ENCODE results near the gene RTP5. TPM values are rescaled to one million over a fixed set of nuclear protein-coding genes. Genes with fewer than 3 reads are reported as not detected.

Gene RTP5
- total RNA-seq, 1 experiment from 2014 or later: not detected

DNA sequence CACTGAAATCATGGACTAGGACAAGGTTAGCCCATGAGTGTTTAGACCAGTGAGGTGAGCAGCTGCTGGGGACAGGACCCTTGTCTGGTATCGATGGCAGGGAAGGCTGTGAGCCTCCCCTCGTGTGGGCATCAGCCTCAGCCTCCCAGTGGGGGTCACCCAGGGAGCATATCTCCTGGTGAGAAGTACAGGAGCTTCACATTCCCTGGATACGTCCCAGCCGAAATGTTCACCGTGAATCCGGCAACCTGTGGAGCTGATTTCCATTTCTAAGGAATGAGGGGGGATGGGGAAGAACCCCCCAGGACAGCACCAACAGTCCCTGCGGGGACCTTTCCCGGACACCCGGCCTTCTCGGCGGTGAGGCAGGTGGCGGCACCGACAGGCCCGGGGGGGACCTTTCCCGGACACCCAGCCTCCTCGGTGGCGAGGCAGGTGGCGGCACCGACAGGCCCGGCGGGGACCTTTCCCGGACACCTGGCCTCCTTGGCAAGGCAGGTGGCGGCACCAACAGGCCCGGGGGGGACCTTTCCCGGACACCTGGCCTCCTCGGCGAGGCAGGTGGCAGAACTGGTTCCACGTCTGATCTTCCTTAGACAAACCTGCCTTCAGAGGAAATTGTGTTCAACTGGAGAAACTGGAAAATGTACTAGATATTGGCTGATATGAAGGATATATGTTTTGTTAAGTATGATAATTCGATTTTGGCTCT lies 21.2 kb downstream of the RTP5 start:
- no peaks in the 10 kb centered on the region for H3K79me2 ChIP-seq (ENCODE audit: insufficient read depth, low read length)

More for the DNA sequence above, 21.2 kb downstream of the RTP5 start:
- POLR2A ChIA-PET: no interaction called here
- no peak overlapping the region for H3K27ac ChIP-seq (ENCODE audit: low read depth, low read length)
- no peak for TF ChIP-seq POLR2A (IDR thresholded peaks at IDR 0.05; ENCODE audit: borderline replicate concordance, extremely low read depth, insufficient read depth, insufficient read length)
- TF ChIP-seq CBX3 (IDR thresholded peaks at IDR 0.05; ENCODE audit: low read depth): no peak
- no peak for TF ChIP-seq ZNF274 (IDR thresholded peaks at IDR 0.05; ENCODE audit: low read depth, low read length)
- no peak for TF ChIP-seq SIN3A (IDR thresholded peaks at IDR 0.05; ENCODE audit: low read depth)
- TF ChIP-seq YY1 (IDR thresholded peaks at IDR 0.05; ENCODE audit: extremely low read depth, insufficient replicate concordance, low read depth, low read length): no peak
- TF ChIP-seq, protein P1, sequence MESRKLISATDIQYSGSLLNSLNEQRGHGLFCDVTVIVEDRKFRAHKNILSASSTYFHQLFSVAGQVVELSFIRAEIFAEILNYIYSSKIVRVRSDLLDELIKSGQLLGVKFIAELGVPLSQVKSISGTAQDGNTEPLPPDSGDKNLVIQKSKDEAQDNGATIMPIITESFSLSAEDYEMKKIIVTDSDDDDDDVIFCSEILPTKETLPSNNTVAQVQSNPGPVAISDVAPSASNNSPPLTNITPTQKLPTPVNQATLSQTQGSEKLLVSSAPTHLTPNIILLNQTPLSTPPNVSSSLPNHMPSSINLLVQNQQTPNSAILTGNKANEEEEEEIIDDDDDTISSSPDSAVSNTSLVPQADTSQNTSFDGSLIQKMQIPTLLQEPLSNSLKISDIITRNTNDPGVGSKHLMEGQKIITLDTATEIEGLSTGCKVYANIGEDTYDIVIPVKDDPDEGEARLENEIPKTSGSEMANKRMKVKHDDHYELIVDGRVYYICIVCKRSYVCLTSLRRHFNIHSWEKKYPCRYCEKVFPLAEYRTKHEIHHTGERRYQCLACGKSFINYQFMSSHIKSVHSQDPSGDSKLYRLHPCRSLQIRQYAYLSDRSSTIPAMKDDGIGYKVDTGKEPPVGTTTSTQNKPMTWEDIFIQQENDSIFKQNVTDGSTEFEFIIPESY (IDR thresholded peaks at IDR 0.05; ENCODE audit: extremely low read depth, insufficient replicate concordance, low read length): no peak
- TF ChIP-seq, protein P2, sequence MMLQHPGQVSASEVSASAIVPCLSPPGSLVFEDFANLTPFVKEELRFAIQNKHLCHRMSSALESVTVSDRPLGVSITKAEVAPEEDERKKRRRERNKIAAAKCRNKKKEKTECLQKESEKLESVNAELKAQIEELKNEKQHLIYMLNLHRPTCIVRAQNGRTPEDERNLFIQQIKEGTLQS (IDR thresholded peaks at IDR 0.05): no peak
- no peak for TF ChIP-seq ZFX (IDR thresholded peaks at IDR 0.05)
- TF ChIP-seq EZH2phosphoT487 (IDR thresholded peaks at IDR 0.05; ENCODE audit: borderline replicate concordance): no peak
- TF ChIP-seq CEBPB (IDR thresholded peaks at IDR 0.05; ENCODE audit: low read depth): no peak
- TF ChIP-seq POLR2AphosphoS5 (IDR thresholded peaks at IDR 0.05; ENCODE audit: low read depth, low read length): no peak
- TF ChIP-seq JUND (IDR thresholded peaks at IDR 0.05): no peak
- TF ChIP-seq, protein P3, sequence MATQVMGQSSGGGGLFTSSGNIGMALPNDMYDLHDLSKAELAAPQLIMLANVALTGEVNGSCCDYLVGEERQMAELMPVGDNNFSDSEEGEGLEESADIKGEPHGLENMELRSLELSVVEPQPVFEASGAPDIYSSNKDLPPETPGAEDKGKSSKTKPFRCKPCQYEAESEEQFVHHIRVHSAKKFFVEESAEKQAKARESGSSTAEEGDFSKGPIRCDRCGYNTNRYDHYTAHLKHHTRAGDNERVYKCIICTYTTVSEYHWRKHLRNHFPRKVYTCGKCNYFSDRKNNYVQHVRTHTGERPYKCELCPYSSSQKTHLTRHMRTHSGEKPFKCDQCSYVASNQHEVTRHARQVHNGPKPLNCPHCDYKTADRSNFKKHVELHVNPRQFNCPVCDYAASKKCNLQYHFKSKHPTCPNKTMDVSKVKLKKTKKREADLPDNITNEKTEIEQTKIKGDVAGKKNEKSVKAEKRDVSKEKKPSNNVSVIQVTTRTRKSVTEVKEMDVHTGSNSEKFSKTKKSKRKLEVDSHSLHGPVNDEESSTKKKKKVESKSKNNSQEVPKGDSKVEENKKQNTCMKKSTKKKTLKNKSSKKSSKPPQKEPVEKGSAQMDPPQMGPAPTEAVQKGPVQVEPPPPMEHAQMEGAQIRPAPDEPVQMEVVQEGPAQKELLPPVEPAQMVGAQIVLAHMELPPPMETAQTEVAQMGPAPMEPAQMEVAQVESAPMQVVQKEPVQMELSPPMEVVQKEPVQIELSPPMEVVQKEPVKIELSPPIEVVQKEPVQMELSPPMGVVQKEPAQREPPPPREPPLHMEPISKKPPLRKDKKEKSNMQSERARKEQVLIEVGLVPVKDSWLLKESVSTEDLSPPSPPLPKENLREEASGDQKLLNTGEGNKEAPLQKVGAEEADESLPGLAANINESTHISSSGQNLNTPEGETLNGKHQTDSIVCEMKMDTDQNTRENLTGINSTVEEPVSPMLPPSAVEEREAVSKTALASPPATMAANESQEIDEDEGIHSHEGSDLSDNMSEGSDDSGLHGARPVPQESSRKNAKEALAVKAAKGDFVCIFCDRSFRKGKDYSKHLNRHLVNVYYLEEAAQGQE (IDR thresholded peaks at IDR 0.05; ENCODE audit: low read depth): no peak
- TF ChIP-seq ELF1 (IDR thresholded peaks at IDR 0.05; ENCODE audit: borderline replicate concordance, low read depth): no peak
- no peaks in the 10 kb centered on the region for H3K9me2 ChIP-seq (ENCODE audit: insufficient read depth)
- no peaks in the 10 kb centered on the region for H3K27me3 ChIP-seq (ENCODE audit: insufficient read depth, low read length)
- no peak overlapping the region for H2AFZ ChIP-seq (ENCODE audit: low read depth, low read length, poor library complexity, severe bottlenecking)
- BruUV-seq (replicated peaks): no TSS peak
- no peaks in the 10 kb centered on the region for H4K20me1 ChIP-seq (ENCODE audit: insufficient read depth)
- no peak overlapping the region for H3K4me3 ChIP-seq (replicated peaks in 1 of 2; ENCODE audit: low read depth in 1 of 2, low read length in 2 of 2)
- no peak for ATAC-seq
- H3K4me1 ChIP-seq (ENCODE audit: control insufficient read depth in 1 of 2, insufficient read depth in 2 of 2, low read length in 2 of 2): peaks cover 0 to 13% of the 10 kb centered on the region in 2 experiments; a peak in 1 of 4 replicates
- CTCF ChIA-PET: no interaction called here
- intact Hi-C loops (cut with micrococcal nuclease): no loop called here
- DNase-seq (ENCODE audit: low read depth, low spot score): no peak
- H3K9me3 ChIP-seq (ENCODE audit: control insufficient read depth in 1 of 2, insufficient read depth in 1 of 2, low read depth in 1 of 2, low read length in 2 of 2): no peaks in the 10 kb centered on the region
- no peaks in the 10 kb centered on the region for H3K36me3 ChIP-seq (ENCODE audit: control insufficient read depth in 1 of 2, insufficient read depth in 2 of 2, low read length in 2 of 2)
- no peak overlapping the region for H3K9ac ChIP-seq (ENCODE audit: low read length)
- no peak overlapping the region for H3K4me2 ChIP-seq (ENCODE audit: low read length)
- RAD21 ChIA-PET (ENCODE audit: low non-redundant PET in 1 of 2, low total read pairs in 2 of 2, uncharacterized antibody in 2 of 2, unreplicated experiment in 2 of 2): no interaction called here

Measured in HCT116 (cell line).